Stimulated activated CD8-positive, alpha-beta memory T cell treated with anti-CD3 and anti-CD28 coated beads, Interleukin-12 subunit alpha, Interleukin-12 subunit beta, amount 100 ng/mL, for 4 hours (primary cell): ENCODE results near the gene LGALS3.

ENCODE experiments used
- DNase-seq: peaks from one replicate; pipeline ENCODE4 v3.0.0-alpha.2; 2020; ENCODE audit warnings: low read depth

Gene LGALS3

DNA sequence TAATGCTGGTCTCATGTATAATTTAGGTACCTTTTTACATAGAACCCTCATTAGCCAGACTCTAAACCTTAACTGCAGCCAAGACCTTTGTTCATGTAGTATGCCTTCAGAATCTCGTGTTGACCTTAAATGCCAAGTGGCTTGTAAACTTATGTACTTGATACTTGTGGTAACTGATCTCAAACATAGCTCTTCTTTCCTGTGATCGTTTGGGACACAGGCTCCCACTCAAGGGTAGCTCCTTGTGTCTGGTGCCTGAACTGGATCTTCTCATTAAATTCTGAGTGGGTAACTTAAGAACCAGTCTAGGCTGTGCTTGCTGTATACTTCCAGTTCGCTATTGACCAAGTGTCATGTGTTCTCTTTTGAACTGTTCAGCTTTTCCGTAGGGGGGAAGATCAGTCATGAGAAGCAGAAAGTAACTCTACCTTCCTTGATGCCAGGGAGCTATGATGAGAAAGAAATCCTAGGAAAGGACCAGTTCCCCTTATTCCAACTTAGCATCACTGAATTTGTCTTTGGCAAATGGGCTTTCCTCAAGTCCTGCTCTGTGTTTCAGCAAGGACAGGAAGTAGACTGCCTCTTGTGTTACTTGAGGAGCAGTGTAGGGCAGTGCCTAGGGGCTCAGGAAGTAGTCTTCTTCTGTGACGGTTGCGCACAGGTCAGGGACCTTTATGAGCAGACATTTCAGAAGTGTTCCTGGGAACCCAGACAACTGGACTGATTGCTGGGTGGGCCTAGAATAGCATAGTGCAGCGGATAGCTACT is 2.5 kb downstream of the LGALS3 start:
- DNase-seq = no peak

GRCh38 chr14:55133416-55133815 is 4.4 kb downstream of the LGALS3 start:
- no peak for DNase-seq

GRCh38 chr14:55136241-55136640 is 7.2 kb downstream of the LGALS3 start:
- DNase-seq = no peak

GRCh38 chr14:55136885-55137786 is 8.1 kb downstream of the LGALS3 start:
- no peak for DNase-seq

DNA sequence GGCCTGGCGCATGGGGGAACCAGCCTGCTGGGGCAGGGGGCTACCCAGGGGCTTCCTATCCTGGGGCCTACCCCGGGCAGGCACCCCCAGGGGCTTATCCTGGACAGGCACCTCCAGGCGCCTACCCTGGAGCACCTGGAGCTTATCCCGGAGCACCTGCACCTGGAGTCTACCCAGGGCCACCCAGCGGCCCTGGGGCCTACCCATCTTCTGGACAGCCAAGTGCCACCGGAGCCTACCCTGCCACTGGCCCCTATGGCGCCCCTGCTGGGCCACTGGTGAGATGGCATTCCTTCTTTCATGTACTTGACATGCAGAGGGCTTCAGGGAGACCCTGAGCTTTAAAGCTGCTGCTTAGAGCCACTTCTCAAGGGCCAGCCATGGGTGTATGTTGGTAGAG is 9.0 kb downstream of the LGALS3 start:
- DNase-seq = no peak

GRCh38 chr14:55139141-55139540 is 10.1 kb downstream of the LGALS3 start:
- DNase-seq = no peak

GRCh38 chr14:55139696-55140509 is 10.9 kb downstream of the LGALS3 start:
- DNase-seq = no peak

DNA sequence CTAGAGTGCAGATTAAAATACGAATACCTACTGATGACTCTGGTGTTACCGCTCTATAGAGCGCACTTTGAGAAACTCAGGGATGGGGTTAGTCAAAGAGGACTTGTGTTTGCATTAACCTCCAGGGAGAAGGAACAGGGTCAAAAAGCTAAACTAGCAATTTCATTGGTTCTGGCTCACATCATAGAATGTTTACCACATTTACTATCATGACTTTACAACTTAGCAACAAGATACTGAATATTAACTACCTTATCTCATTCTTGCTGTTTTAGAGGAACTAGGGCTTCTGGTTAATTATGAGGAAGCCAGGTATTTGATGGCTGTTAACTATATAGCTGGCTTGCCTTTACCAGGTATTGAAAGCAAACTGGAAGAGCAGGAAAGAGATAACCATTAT is 12.8 kb downstream of the LGALS3 start:
- DNase-seq = no peak

GRCh38 chr14:55142466-55142865 is 13.4 kb downstream of the LGALS3 start:
- no peak for DNase-seq

DNA sequence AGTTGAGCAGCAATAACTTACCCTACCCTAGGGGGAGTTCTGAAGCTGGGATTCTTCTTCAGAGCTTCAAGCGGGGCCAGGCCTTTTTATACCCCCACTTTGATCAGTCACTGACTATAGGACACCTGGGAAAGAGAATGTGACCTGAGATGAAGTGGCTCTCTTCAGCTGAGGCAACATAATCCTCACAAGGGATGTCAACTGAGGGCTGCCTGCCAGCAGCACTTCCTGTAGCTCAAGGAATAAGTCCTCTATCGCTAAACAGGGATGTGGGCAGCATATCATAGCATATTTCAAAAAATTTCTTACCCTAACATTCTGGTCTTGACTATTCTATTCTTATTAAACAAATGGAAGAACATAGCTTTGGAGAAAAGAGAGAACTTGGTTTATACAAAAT is 17.4 kb downstream of the LGALS3 start:
- no peak for DNase-seq

DNA sequence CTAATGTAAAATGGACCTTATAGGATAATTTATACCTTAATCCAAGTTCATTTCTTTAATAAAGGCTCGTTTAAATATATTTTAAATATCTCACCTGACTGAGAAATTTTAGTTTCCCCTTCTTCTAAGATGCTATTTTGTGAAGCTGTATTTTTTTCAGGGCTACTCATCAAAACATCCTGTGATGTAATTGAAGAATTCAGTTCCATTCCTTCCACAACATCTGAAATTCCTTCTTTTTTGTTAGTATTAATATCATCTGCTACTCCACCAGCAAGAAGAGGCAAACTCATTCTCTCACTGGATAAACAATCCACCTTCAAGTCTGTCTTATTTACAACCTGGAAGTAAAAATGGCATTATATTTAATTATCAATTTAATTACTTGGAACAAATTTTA is 22.5 kb downstream of the LGALS3 start:
- no peak for DNase-seq

- no peak for DNase-seq
Observed at GRCh38 chr14:55152052-55152753, 23.2 kb downstream of the LGALS3 start.

DNA sequence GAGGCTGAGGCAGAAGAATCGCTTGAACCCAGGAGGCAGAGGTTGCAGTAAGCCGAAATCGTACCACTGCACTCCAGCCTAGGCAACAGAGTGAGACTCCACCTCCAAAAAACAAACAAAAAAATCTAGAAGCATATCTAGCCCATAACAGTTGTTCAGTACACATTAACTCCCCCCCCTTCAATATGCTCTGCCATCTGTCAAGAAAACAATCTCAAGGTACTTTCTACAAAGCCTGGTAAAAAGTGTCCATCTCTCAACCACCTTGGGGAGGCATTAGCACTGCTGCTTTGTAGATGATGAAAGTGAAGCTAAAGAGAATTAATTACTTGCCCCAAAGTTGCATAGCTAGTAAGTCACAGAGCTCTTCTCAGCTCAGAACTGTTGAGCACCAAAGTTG is 24.9 kb downstream of the LGALS3 start:
- DNase-seq = no peak

DNA sequence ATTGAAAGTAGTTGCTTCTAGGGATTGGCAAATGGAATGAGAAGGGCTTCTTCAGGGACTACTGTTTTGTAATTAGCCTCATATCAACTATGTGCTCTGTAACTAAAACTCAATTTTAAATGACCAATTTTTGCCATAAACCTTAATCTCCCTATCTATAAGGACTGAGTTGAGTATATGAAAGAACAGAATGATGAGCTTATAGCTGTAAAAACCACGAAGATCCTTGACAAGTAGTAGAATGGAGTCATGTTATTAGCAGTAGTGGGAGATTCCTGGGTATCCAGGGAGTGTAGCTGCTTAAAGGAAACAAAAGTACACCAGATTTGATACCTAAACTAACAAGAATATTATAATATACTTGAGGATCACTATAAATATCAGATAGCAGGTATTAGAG is 28.0 kb downstream of the LGALS3 start:
- no peak for DNase-seq

- DNase-seq = no peak
Observed at GRCh38 chr14:55158412-55158811, 29.4 kb downstream of the LGALS3 start.

- DNase-seq = no peak
Observed at GRCh38 chr14:55160989-55161388, 31.9 kb downstream of the LGALS3 start.

DNA sequence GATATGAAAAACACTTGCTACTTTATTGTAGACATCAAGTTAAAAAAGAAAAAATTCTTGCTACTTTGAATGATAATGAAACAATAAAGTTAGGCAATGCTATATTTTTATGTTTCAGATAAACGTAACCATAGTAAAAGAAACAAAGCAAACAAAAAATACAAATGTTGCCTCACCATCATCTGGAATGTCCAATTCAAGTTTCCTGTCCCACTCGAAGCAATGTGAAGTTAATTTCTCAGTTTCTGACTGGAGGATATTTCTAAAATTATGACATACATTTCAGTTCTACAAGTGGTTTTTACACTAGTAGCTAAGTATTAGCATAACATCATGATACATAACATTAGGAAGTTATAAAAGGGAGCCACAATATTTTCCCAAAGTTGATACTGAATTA is 41.5 kb downstream of the LGALS3 start:
- no peak for DNase-seq

DNA sequence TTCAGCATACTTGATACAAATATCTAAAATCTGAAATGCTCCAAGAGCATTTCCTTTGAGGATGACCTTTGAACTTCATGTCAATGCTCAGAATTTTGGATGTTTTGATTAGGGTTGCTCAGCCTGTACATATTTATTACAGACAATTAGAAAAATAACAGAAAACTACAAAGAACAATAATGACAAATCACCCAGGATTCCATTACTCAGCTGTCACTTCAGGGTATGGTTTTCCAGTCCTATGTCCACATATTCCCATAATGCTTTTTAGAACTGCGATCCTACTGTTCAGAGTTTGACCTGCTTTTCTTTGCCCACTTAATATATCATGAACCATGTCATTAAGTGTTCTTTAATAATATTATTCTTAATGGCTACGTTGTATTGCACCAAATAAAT is 51.0 kb downstream of the LGALS3 start:
- DNase-seq = no peak

- no peak for DNase-seq
Observed at GRCh38 chr14:55180434-55180833, 51.4 kb downstream of the LGALS3 start.

- DNase-seq = no peak
Observed at GRCh38 chr14:55188686-55189295, 59.7 kb downstream of the LGALS3 start.

- DNase-seq = no peak
Observed at GRCh38 chr14:55190906-55191202, 61.8 kb downstream of the LGALS3 start.
